ENCODE results near the gene RNF19B.

RNF19B gene

GRCh38 chr1:33009561-33009960, 45.0 kb upstream of the RNF19B start:
- TF ChIP-seq CEBPB (IDR thresholded peaks at IDR 0.05) (no peak), EGR1 (IDR thresholded peaks at IDR 0.05) (no peak), REST (IDR thresholded peaks at IDR 0.05; ENCODE audit: low read depth) (no peak), TCF12 (IDR thresholded peaks at IDR 0.05; ENCODE audit: low read depth) (no peak), RAD21 (IDR thresholded peaks at IDR 0.05; ENCODE audit: low read depth) (no peak), NFIC (IDR thresholded peaks at IDR 0.05) (no peak), TEAD4 (IDR thresholded peaks at IDR 0.05) (no peak), EP300 (IDR thresholded peaks at IDR 0.05; ENCODE audit: borderline replicate concordance) (no peak), TAF1 (IDR thresholded peaks at IDR 0.05; ENCODE audit: low read depth) (no peak), YY1 (IDR thresholded peaks at IDR 0.05; ENCODE audit: low read depth) (no peak)

GRCh38 chr1:33008051-33008914, 43.7 kb upstream of the RNF19B start:
- TF ChIP-seq YY1 (IDR thresholded peaks at IDR 0.05; ENCODE audit: low read depth) = no peak

GRCh38 chr1:33007190-33008050, 42.8 kb upstream of the RNF19B start:
- TF ChIP-seq YY1 (IDR thresholded peaks at IDR 0.05; ENCODE audit: low read depth) (no peak), RAD21 (IDR thresholded peaks at IDR 0.05; ENCODE audit: low read depth) (peak; percentile 51)

- no peak for TF ChIP-seq CREB1 (IDR thresholded peaks at IDR 0.05; ENCODE audit: low read depth)
- no peak for TF ChIP-seq ZBTB7A (IDR thresholded peaks at IDR 0.05; ENCODE audit: low read depth)
- no peak for TF ChIP-seq MAX (IDR thresholded peaks at IDR 0.05)
- no peak for TF ChIP-seq YY1 (IDR thresholded peaks at IDR 0.05; ENCODE audit: low read depth)
- TF ChIP-seq TEAD4 (IDR thresholded peaks at IDR 0.05) = no peak
- TF ChIP-seq RAD21 (IDR thresholded peaks at IDR 0.05; ENCODE audit: low read depth) = no peak
- no peak for TF ChIP-seq TAF1 (IDR thresholded peaks at IDR 0.05; ENCODE audit: low read depth)
- no peak for TF ChIP-seq USF1 (IDR thresholded peaks at IDR 0.05)
- TF ChIP-seq EGR1 (IDR thresholded peaks at IDR 0.05) = no peak
- TF ChIP-seq FOXM1 (IDR thresholded peaks at IDR 0.05; ENCODE audit: borderline replicate concordance, low read depth) = no peak
- TF ChIP-seq CEBPB (IDR thresholded peaks at IDR 0.05) = no peak
- TF ChIP-seq TCF12 (IDR thresholded peaks at IDR 0.05; ENCODE audit: low read depth) = no peak
- no peak for TF ChIP-seq EP300 (IDR thresholded peaks at IDR 0.05; ENCODE audit: borderline replicate concordance)
- no peak for TF ChIP-seq NFIC (IDR thresholded peaks at IDR 0.05)
- no peak for TF ChIP-seq REST (IDR thresholded peaks at IDR 0.05; ENCODE audit: low read depth)
Measured at GRCh38 chr1:33005838-33006421, 41.3 kb upstream of the RNF19B start.

GRCh38 chr1:33005117-33005837, 40.7 kb upstream of the RNF19B start:
- TF ChIP-seq YY1 (IDR thresholded peaks at IDR 0.05; ENCODE audit: low read depth) = no peak
- TF ChIP-seq RAD21 (IDR thresholded peaks at IDR 0.05; ENCODE audit: low read depth) = no peak
- TF ChIP-seq TEAD4 (IDR thresholded peaks at IDR 0.05) = no peak
- no peak for TF ChIP-seq NFIC (IDR thresholded peaks at IDR 0.05)
- no peak for TF ChIP-seq USF1 (IDR thresholded peaks at IDR 0.05)
- no peak for TF ChIP-seq REST (IDR thresholded peaks at IDR 0.05; ENCODE audit: low read depth)
